Stimulated activated naive CD4-positive, alpha-beta T cell (primary cell): ENCODE measurements around the gene PCYOX1L.

Experiments
- DNase-seq, 6 experiments: peaks; one replicate each; lab custom pipeline; 2025; lab: John Stamatoyannopoulos, UW

Gene PCYOX1L, protein sequence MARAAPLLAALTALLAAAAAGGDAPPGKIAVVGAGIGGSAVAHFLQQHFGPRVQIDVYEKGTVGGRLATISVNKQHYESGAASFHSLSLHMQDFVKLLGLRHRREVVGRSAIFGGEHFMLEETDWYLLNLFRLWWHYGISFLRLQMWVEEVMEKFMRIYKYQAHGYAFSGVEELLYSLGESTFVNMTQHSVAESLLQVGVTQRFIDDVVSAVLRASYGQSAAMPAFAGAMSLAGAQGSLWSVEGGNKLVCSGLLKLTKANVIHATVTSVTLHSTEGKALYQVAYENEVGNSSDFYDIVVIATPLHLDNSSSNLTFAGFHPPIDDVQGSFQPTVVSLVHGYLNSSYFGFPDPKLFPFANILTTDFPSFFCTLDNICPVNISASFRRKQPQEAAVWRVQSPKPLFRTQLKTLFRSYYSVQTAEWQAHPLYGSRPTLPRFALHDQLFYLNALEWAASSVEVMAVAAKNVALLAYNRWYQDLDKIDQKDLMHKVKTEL

DNA sequence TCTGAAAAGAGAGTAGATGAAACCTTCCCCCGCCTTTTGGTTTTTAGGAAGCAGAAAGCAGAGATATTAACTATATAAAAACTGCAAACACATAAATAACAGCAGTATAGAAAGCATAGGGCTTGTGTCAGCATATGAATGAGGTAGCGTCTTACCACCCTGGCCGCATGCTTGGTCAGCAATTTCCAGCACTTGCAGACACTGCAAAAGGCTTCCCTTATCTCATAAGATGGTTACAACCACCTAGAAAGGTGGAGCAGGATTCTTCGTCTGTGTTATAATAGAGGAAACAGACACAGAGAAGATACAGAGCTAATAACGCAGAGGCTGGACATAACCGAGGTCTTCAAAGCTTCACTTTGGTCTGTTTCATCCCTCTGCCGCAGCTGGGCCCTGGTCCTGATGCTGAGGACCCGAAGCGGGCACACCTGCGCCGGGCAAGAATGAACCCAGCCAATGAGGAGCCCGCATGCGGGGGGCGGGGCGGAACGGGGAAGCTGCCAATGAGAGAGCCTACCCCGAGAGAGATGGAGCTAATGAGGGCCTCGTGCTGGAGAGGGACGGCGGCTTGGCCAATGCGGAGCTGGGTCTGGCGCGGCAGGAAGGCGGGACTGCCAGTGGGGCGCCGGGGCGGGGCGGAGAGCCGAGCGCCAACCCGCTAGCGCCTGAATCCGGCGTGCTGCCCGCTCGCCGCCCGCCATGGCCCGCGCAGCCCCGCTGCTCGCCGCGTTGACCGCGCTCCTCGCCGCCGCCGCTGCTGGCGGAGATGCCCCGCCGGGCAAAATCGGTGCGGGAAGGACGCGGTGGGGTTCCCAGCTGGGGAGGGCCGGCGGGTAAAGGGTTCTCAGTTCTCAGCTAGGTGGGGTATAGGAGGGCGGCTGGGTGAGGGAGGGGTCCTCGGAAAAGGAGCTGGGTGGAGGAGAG is at the start of gene PCYOX1L:
Gene PCYOX1L, plus strand, starts transcription at position 677 of the 924 bp plus-strand sequence. Its CDS starts 23 bp downstream, at position 700.
- peak; percentile 86 to 95 (median 90) for DNase-seq

DNA sequence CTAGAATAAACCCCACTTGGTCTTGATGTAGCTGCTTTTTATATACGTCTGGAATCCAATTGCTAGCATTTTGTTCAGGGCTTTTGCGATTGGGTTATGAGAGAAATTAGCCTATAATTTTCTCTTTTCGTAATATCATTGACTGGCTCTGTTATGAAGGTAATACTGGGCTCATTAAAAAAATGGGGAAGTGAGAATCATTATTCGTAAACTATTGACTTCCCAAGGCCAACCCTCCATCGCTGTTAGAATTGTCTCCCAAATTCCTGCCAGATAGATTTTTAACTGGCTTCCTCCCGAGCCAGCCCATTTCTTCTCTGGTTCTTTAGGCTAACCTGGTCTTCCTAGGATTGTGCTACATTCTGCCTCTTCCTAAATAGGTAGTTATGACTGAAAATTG is 48.5 kb upstream of the PCYOX1L start:
- DNase-seq: no peak

DNA sequence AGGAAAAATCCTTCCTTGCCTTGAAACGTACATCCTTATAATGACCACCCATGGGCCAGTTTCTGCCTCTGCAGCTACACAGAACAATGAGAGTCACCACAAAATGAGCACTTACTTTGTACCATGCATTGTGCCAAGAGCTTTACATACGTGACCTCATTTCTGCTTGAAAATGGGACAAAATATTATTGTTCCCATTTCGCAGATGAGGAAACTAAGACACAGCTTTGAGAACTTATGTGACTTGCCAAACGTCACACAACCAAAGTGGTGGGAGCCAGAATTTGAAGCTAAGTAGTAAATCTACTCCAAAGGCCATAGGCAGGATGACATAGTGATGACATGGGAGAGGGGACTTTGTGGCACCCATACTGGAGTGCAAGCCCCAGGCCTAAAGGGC is 47.4 kb upstream of the PCYOX1L start:
- no peak for DNase-seq

DNA sequence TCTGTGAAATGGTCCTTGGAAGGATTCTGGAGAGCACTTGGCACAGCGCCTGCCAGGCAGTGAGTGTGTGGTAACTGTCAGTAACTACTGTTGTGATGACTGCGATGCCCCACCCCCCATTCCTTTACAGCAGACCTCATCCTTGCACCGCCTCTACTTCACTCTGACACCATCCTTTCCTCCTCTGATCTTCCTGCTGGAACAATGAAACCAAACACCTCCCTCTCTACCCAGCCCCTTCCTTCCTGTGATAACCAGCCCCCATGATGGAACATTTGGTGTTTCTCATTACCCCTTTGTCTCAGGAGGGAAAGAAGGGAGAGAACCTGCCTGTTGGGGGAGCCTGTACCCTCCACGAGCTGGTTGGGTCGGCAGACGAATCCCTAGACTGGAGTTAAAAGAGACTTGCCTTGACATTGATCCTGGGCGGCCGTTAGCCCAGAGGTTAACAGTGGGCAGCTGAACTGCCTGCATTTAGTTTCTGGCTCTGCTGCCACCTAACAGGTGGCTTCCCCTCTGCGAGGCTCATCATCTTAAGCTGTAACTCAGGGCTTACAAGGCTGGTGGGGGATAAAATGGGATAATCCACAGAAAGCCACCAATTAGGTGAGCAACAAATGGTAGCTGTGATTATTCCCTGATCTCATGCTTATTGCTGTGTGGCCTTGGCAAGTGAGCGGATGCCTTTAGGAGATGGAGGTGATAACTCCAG is 46.7 kb upstream of the PCYOX1L start:
- no peak for DNase-seq

DNA sequence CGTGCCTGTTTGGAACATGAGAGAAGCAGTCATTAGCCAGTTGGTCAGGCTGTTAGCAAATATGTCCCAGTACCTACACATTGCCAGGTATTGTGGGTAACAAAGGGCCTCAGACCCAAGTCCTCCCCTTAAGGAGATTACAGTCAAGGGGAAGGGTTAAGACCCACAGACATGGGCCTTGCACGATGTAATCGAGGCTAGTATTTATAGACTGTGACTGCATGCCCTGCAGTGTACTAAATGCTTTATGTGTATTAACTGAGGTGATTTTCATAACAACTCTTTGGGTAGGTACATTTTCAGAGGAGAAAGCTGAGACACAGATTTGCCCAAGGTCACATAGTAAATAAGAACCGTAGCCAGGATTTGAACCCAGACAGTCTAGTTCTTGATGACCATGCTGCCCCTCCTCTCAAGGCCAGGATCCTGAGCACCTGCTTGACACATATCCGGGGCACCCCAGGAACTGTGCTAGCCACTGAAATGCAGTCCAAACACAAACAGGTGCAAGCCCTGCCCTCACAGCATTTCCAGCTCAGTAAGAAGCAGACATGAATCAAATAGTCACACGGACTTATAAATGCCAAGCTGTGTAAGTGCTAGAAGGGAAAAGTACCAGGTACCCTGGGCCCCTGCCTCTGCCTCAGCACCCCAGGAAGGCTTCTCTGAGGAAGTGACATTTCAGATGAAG is 44.5 kb upstream of the PCYOX1L start:
- no peak for DNase-seq

DNA sequence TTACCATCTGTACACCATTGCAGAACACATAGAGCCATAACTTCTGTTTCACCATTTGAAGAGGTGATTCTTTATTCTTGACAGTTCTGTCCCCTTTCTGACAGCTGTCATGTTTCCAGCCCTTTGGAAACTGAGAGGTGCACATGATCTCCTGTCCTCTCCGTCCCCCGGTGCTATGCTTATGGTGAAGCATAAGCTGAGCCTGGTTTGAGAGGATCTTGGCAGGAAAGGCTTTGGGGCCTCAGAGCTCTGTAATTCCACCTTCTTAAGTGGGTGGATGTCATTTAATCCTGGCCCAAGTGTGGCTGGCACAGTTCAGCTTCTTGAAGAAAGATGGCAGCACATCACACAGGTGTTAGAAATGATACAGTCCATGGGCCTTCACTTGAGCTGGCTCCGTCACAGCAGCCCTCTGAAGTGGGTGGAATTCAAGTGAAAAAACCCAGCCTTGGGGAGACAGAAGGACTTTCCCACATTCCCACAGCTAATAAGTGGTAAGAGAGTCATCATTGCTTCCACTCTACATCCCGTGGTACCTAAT is 43.2 kb upstream of the PCYOX1L start:
- DNase-seq: no peak

DNA sequence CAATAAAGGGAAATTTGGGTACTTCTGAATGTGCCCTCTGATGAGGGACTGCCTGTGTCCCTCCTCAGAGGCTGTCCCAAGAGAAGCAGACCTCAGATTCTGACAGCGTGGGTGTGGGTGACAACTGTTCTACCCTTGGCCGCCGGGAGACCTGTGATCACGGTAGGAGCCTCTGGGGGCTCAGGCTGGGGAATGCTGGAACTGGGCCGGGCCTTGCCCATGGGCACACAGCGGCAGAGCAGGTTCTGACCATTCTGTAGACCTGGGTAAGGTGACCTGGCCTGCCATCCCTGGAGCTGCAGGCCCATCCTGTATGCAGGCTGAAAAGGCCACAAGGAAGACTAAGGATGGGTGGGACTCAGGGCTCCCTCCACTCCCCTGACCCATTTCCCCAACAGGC is 42.1 kb upstream of the PCYOX1L start:
- no peak for DNase-seq

DNA sequence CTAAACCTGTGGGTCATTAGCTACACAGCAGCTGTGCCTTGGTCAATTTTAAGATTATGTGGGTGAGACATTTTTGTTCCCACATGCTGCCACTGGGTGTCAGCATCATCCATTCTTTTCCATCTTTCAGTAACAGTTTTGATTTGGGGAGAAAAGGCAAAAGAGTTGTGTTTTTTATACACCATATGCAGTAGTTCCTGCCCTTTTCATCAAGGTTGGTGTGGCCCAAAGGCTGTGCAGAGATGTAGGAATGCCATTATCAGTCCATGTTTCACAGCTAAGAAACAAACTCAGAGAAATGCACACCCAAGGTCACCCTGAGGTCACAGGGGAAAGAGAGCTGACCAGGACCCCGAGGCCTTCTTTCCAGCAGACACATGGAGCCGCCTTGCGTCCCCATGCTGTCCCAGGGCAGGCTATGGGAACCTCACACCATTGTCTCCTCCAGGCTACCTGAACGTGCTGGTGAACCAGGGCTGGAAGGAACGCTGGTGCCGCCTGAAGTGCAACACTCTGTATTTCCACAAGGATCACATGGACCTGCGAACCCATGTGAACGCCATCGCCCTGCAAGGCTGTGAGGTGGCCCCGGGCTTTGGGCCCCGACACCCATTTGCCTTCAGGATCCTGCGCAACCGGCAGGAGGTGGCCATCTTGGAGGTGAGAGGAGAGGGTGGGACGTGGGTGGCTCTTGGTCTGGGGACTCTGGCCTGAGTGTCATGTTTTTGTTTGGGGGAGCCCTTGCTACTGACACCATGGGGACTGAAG is 40.4 kb upstream of the PCYOX1L start:
- DNase-seq: peak in 5 of 6 experiments; percentile 6 to 62 (median 9)

DNA sequence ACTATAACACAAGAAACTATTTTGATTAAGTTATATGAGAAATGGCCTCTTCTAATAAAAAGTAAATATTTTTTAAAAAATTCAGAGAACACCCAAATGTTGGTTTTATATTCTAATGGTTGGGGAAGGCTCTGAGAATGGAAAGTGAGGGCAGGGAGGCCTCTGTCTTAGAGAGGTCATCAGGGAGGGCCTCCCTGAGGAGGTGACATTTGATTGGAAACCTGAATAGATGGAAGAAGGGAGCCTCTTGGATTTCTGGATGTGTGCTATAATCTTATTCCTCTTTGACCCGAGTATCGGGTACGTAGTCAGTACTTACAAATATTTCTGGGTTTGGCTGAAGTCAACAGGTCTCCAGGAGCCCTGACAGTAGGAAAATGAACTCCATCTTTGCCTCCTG is 38.7 kb upstream of the PCYOX1L start:
- no peak for DNase-seq

DNA sequence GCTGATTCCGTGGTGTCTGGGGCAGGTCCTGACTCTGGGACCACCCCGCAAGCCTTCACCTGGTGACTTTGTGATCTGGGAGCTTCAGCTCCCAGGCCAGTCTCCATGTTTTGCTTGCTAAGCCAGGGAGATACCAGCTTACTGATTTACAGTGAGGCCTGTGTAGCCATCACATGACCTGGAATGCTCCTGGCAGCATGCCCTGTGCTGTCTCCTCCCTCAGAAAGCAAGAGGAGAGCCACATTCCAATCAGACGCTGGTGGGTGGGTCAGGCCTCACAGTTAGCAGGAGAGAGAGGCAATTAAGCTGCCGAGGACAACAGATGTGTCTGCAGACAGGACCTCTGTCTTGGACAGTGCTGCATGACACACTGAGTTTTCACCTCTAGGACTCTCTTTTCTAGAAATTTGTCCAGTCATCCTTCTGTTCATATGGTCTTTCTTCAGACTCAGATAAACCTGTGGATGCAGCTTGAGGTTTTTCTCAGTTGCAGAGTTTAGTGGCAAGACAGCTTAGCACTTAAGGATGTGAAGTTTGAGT is 37.0 kb upstream of the PCYOX1L start:
- DNase-seq: no peak

DNA sequence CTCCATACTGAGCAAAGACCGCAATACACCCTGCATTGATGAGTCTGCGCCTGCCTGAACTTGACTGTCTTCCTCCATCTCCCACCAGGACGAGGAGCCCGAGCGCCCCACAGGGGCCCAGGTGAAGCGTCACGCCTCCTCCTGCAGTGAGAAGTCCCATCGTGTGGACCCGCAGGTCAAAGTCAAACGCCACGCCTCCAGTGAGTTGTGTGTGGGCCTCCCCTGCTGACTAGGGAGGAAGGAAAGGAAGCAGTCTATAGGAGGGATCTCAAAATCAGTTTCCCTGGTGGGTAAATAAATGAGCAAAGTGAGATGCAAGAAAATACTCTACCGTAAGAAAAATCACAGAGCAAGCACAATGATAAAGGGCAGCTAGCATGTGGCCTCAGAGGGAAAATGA is 35.3 kb upstream of the PCYOX1L start:
- no peak for DNase-seq

DNA sequence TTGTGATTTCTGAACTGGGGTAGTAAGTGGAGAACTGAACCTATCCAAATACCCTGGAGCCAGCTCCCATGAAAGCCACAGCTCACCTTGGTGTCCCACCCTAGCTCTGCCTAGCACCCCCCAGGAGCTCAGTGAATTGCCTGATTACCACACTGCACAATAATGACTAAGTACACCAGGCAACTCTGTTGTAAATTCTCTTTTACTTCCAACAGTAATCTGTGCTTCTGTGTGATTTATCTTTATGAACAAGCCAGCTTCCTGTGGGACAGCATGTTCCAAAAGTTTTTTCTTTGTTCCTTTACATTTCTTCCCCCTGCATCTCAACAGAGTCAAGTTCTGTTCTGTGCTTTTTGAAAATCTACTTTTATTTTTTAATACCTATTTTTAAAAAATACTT is 34.6 kb upstream of the PCYOX1L start:
- DNase-seq: no peak

DNA sequence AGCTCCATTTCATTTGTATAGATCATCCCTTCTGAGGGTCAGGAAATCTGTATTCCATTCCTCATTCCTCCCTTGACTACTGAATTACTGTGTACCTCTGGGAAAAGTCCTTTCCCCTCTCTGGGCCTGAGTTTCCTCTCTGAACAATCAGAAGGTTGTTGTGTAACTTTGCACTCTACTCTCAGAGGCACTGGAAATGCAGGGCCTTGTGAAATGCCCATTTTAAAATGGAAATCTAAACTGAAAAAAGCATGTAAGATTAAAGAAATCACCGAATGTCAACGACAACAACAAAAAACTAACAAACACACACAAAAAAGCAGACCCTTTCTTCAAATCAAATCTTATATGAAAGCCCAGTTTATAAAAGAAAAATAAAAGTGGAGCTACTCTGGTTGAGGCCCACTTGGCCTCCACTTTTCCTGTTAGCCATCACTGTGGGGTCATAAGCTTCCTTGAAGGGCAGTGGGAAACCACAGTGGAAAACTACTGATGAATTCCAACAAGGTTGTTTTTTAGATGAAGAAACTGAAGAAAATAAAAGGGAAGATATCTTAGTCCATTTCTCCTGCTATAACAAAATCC is 34.1 kb upstream of the PCYOX1L start:
- no peak for DNase-seq

DNA sequence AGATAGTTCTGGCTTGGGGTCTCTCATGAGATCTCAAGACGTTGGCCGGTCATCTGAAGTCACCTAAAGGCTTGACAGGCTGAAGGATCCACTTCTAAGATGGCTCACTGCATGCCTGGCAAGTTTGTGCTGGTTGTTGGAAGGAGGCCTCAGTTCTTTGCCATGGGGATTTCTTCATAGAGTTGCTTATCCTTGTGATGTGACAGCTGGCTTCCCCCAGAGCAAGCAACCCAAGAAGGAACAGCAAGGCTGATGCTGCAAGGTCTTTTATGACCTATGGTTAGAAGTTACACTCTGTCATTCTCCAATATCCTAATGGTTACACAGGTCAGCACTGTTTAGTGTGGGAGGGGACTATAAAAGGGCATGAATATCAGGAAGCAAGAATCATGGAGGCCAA is 33.2 kb upstream of the PCYOX1L start:
- DNase-seq: no peak

DNA sequence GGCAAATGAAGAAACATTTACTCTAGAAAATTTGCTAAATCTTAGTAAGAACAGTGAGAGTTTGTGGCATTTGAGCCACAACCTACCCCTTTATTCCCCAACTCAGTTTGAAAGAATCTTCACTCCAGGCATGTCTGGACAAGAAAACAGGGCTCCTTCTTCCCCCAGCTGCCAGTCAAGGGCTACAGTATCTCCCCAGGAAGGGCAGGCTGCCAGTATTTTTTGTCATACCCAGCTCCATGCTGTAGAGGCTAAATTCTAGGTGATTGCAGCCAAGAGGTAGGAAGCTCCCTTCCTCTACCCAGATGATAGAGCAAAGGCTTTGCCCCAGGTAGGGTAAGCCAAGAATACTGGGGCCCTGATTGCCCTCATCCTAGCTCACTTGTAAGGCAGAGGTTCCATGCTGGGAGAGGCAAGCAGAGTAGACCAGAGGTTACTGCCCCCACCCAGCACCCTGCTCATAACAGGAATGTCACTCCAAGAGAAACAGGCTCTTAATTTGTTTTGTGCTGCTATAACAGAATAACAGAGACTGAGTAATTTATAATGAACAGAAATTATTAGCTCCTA is 32.6 kb upstream of the PCYOX1L start:
- no peak for DNase-seq

DNA sequence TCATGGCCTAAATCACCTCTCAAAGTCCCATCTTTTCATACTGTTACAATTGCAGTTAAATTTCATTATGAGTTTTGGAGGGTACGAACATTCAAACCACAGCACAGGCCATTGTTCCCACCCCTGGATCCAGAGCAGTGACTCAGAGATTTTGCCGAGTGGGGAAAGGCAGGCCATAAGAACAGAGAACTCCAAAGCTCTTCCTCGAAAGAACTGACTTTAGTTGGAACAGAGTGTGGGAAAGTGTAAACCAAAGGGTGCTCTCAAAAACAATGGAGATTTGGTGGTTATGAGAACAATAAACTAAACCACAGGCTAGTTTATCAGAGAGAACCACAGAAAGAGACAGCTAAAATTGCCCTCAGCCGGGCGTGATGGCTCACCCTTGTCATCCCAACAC is 32.0 kb upstream of the PCYOX1L start:
- no peak for DNase-seq

DNA sequence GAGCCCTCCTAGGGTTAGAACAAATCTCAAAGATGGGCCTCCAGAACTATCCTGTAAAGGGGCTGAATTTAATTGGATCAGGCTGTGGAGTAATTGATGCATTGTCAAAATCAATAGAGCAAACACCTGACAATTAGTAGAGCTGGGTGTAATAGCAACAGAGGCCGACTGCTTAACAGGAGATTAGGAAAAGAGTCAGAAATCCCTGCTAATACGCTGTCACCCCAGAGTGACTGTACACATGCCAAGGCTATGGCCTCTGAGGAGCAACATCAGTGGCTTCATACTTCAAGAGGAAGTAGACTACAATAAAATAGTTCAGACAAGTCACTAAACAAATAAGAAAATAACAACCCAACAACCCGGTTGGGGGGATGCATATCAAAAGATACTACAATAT is 31.2 kb upstream of the PCYOX1L start:
- no peak for DNase-seq

DNA sequence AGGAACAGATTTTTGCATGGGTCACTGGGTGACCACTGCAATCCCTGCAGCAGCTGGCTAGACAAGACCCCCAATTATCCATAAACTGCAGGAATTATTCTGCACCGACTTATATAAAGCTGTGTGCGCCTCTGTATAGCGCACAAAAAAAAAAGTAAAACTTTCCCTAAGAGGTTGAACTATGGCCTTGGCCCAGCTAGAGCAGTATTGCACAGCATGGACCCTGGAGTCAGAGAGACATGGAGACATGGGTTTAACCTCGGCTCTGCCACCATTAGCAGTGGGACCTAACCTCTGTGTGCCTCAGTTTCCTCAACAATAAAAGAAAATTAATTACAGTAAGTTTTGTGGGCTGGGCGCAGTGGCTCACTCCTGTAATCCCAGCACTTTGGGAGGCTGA is 29.7 kb upstream of the PCYOX1L start:
- no peak for DNase-seq

DNA sequence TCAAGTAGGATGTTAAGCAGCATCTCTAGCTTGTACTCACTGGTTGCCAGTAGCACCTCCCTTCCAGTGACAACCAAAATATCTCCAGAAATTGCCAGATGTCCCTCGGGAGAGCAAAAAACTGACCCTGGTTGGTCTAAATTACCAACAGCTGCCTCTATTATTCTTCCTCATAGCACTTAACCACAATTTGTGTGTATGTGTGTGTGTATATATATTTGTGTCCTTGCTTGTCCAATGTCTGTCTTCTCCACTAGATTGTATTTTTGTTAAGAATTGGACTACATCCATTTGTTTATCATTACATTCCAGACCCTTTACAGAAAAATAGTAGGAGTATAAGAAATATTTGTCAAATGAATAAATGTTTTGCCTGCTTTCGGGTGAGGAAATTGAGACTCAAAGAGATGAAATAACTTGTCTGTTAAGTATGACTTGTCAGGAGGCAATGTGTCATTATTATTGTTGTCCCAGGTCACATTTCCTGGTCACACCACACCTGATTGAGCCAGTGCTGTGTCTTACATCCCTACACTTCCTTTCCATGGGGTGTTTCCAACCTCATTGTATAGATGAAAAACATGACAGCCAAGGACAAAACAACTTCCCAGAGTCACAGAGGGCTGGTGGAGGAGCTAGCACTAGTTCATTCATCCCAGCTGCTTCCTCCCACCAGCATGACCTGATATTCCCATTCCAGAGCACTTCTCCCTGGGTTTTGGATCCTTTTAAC is 24.0 kb upstream of the PCYOX1L start:
- DNase-seq: no peak
